Fibroblast of skin of back (primary cell): ENCODE measurements around the gene ARHGAP44.

Source experiments
- DNase-seq: peaks from one replicate; pipeline ENCODE4 v3.0.0-alpha.2; 2013

ARHGAP44 gene

DNA sequence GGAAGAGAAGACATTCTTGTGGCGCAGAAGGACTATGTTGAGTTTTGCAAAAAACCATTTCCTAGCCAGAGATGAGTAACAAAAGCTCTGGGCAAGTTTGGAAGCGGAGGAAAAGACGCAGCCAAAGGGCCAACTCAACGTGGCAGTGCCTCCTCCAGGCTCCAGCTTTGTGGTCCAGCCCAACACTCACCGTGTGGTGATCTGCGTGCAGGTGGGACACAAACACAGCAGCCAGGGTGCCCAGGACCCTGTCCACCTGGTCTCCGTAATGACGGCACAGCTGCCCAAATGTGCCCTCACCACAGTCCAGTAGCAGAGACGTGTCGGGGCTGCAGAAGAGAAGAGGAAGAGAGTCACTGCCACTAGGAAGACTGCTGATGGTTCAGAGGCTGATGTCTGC is 207.1 kb downstream of the ARHGAP44 start:
- DNase-seq, result no peak

- no peak for DNase-seq
Observed at GRCh38 chr17:12996941-12997340, 207.6 kb downstream of the ARHGAP44 start.

DNA sequence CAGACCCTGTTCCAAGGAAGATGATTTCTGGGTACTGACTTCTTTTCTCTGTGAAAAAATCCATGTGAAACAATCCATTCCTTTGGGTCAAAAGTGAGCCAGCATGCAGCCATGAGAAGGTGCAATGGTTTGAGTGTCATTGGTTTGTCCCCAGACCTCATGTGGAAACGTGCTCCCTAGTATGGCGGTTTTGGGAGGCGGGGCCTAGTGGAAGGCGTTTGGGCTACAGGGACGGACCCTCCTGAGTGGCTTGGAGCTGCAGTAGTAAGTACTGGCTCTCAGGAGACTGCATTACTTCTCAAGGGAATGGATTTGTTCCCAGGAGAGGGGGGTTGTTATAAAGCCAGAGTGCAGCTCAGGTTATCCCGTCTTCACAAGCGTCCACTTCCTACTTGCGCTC is 209.2 kb downstream of the ARHGAP44 start:
- DNase-seq, result no peak

DNA sequence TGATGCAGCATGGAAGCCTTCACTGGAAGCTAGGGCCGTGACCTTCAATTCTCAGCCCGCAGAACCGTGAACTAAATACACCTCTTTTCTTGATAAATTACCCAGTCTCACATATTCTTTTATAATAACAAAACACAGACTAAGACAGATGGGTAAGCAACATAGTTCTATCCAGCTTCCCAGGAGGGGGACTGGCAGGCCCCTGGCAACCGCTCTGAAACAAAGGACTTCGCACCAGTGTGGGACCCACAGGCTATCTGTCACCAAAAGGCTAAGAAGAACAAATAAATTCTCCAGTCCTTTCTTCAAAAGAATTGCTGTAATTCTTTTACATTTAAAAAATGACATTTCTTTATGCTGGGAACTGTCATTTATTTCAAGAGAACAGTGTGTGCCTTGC is 209.6 kb downstream of the ARHGAP44 start:
- DNase-seq, result no peak

DNA sequence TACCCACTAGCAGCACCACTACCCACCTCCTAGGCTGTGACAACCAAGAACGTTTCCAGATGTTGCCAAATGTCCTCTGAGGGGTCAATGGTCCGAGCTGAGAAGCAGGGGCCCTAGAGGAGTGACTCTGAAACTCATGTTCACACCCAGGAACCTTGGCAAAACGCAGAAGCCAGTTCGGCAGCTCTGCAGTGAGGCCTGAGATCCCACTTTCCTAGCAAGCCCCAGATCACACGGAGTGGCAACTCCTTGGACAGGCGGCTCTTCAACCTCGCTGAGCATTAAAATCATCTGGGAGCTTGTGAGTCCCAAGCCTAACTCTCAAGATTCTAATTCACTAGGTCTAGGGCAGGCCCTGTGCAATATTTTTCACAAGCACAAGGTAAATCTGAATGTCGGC is 211.3 kb downstream of the ARHGAP44 start:
- DNase-seq, result no peak

DNA sequence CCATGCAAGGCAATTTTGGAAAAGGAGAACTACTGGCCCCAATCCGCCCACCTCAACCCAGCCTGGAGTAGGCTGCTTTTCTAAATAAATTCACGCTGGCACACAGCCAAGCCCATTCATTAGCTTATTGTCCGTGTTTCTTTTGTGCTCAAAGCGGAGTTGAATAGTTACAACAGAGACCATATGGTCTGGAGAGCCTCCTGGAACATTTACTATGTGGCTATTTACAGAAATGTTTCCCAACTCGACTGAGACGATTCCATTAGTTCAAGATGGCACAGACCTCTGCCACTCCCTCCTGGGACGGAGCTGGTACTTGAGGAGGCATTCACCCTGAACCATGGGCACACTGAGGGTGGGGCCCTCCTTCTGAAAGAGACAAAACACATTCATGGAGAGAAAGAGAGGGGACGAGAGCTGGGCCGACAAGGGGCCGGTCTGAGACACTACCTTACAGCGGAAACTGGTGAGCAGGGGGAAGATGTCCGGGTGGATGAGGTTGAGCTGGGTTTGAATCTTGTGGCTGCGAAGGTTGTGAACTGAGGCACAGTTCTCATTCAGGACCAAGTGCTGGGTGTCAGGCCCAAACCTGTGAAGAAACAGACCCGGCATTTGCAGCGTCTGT is 212.8 kb downstream of the ARHGAP44 start:
- no peak for DNase-seq

- peak; percentile 76 for DNase-seq
Observed at GRCh38 chr17:13002761-13003453, 213.6 kb downstream of the ARHGAP44 start.

DNA sequence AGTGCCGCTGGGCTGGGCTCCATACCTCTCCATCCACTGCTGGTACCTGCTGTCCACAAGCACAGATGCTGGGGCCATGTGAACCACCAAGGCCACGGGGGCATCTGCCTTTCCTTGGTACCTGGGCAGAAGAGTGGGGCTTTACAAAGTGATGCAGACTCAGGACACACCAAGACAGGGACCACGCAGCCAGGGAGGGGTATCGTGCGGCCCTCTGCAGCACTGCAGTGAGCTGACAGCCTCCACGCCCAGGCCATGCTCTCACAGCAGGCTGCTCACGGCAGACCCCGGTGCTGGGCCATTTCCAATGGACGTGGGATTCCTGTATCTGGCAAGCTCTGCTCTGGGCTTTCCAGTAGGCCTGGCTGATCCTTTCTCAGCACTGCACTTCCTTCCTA is 214.2 kb downstream of the ARHGAP44 start:
- no peak for DNase-seq

DNA sequence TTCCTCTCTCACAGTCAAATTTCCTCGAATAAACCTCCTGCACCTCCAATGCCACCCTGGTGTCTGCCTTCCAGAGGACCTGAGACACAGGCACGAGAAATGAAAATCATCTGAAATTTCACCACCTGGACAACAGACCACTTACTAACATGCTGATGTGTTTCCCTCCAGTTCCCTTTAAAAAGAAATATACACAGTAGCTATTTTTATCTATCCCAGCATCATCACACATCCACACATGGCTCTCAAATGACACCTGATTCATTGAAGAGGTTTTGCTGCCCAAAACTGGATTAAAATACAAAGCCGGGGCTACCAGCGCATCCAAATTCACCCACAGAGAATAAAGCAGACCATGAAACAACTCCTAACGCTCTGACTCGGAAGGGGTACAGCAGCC is 214.6 kb downstream of the ARHGAP44 start:
- no peak for DNase-seq

GRCh38 chr17:13004336-13004735 is 215.0 kb downstream of the ARHGAP44 start:
- no peak for DNase-seq

GRCh38 chr17:13005530-13005929 is 216.2 kb downstream of the ARHGAP44 start:
- no peak for DNase-seq

DNA sequence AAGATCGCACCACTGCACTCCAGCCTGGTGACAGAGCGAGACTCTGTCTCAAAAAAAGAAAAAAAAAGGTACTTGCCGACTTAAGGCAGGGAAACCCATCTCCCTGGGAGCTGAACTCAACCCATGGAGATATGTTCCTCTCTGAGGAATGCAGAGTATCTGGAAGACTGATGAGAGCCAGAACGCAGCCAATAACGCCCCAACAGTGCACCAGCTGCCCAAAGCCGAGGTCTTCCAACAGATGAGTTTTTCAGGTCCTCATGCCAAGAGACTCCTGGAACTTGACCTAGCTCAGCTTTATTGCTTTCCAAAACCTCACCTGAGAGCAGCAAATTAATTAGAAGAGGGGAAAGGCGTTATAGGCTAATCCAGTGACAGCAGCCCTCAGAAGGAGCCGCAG is 219.2 kb downstream of the ARHGAP44 start:
- DNase-seq, result no peak

DNA sequence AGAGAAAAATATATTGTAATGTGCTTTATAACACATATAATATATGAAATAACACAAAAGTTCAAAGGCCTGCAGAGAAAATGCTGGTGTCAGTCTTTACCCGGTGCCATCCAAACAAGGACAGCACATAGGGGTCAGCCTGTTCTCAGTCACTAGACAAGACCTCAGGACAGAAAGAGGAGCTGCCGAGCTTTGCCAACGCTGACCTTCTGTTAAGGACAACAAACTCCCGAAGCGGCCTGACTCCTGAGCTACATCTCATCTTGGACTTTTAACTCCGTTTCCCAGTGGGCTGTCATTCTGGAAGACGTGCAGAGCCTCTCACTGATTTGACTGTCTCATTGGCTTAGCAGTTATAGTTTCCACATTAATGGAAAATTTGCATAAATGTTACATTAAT is 221.7 kb downstream of the ARHGAP44 start:
- DNase-seq, result no peak

DNA sequence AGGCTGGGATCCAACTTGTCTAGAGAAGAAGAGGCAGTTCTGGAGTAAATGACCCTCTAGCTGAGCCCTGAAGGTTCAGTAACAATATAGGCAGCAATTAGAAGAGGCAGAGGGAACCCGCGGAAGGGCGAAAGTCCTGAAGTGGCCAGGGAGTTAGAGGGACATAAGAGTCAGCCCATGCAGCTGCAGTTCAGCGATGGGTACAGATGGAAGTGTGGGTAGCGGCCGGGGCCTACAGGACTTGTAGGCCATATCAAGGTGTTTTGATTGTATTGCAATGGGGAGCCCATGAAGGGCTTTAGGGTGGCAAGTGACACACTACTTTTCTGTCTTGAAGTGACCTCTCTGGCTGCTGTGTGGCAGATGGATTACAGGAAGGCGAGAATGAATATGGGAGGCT is 225.5 kb downstream of the ARHGAP44 start:
- no peak for DNase-seq

DNA sequence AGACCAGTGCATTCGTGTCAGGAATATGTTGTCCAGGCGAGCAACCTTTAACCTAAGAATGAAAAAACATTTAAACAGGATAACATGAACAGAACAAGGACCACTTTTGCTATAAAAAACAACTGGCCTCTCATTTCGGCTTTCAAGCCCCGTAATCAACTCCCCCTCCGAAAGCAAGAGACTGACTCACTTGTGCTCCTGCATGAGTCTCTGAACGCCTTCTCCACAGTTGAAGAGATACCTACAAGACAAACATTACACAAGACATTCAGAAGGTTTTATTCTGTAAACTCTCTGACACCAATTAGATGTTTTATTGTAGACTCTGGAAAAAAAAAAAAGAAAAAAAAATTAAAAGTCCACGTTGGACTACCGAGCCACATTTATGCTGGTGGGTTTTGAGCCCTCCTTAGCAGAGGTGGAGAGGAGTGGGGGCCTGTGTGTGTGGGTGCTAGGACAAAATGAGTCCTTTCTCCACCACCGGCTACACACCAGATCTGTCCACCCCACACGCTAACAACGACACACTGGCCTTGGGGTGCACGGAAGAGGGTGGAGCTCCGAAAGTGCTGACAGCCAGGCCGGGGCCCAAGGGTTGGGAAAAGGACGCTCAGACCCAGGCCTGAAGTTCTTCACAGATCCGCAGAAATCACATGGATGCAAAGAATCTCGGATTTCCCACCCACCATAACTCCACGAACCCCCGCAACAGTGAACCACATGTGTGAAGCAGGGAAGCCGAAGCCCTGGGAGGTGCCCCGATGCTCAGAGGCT is 227.8 kb downstream of the ARHGAP44 start:
- peak; percentile 15 for DNase-seq

DNA sequence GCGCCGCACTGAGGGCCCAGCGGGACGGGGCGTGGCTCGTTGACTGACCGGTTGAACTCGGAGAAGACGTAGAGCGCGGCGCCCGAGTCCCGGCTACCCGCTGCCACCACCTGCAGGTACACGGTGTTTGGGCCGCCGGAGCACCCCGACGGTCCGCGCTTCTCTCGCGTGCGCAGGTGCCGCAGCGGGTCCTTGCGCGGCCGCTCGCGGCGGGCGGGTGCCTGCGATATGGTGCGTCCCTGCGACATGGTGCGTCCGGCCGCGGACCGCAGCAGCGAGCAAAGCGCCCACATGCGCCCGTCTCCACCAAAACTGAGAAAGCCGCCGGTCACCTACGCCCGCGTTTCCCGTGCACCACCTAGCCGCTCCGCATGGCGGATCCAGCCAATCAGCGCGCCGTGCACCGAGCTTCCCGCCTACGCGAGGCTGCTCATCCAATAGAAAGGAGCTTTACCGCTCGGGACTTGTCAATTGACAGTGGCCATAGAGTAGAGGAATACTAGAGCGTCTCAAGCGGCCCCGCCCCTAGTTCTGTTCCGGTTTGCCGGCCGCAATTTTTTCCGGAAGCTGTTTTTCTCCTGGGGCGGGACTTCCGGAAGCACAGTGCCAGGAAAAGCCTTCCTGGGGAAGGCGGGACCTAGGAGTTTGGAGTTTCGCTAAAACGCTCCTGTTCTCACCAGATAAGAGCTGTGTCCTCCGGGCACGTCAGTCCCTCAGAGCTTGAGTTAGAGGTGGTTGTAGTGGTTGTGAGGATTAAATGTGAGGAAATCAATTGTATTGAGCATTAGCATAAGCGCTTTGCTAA is 228.6 kb downstream of the ARHGAP44 start, which contains the start of gene ELAC2:
Gene ELAC2, minus strand, starts transcription at position 373 of the 805 bp plus-strand sequence. Its CDS starts 80 bp downstream, at position 293.
- peak; percentile 99 for DNase-seq

GRCh38 chr17:13024016-13024415 is 234.7 kb downstream of the ARHGAP44 start:
- DNase-seq, result no peak

- DNase-seq, result peak; percentile 55
Observed at GRCh38 chr17:13024526-13025257, 235.4 kb downstream of the ARHGAP44 start.

DNA sequence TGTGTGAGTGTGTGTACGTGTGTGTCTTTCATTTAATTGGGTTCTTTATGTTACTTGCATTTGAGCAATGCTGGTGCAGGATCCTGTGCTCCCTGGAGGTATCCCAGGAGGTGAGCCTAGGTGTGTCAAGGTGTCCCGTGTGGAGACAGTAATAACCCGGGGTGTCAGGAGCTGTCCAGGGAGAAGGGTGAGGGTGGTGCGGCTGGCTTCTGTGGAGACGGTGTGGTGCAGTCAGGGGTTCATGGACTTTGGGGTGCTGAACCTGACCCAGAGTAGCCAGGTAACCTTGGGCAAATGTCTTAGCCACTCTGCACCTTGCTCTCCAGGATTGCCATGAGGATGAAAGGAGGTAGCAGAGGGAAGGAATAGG is 235.9 kb downstream of the ARHGAP44 start:
- DNase-seq, result no peak

- DNase-seq, result no peak
Observed at GRCh38 chr17:13025687-13026086, 236.4 kb downstream of the ARHGAP44 start.

GRCh38 chr17:13027246-13027645 is 237.9 kb downstream of the ARHGAP44 start:
- DNase-seq, result peak; percentile 29

GRCh38 chr17:13029340-13029739 is 240.0 kb downstream of the ARHGAP44 start:
- no peak for DNase-seq
